OCI-LY1 (cell line): ENCODE measurements around the gene PRPS2.

Source experiments
- H2AFZ ChIP-seq: fragments of 200-600 bp; sonication (generic), shearing (Covaris generic); 2 replicates; pipeline ENCODE4 v1.6.0; 2014; ENCODE audit warnings: antibody characterized with exemption, mild to moderate bottlenecking, low read length
- H3F3A ChIP-seq: fragments of 200-600 bp; sonication (generic), shearing (Covaris generic); 2 replicates; pipeline ENCODE4 v1.6.0; 2014; ENCODE audit warnings: mild to moderate bottlenecking, antibody characterized with exemption, low read length, moderate library complexity; ENCODE audit not compliant: insufficient read depth
- H3K27ac ChIP-seq: fragments of 200-600 bp; sonication (generic); 2 replicates; pipeline ENCODE4 v1.5.1; 2014; ENCODE audit warnings: low read length, mixed run types, mild to moderate bottlenecking, low read depth; ENCODE audit not compliant: poor library complexity, severe bottlenecking
- H3K27me3 ChIP-seq: fragments of 200-600 bp; sonication (generic); 2 replicates; pipeline ENCODE4 v1.6.0; 2014; ENCODE audit warnings: antibody characterized with exemption, mild to moderate bottlenecking, low read length, moderate library complexity; ENCODE audit not compliant: insufficient read depth
- H3K36me3 ChIP-seq: fragments of 200-600 bp; sonication (generic); 2 replicates; pipeline ENCODE4 v1.6.1; 2014; ENCODE audit warnings: mild to moderate bottlenecking, antibody characterized with exemption, low read length, moderate library complexity, mixed read lengths; ENCODE audit not compliant: insufficient read depth
- H3K4me1 ChIP-seq: fragments of 200-600 bp; sonication (generic); 2 replicates; pipeline ENCODE4 v1.5.1; 2014; ENCODE audit warnings: mild to moderate bottlenecking, low read length, moderate library complexity; ENCODE audit not compliant: insufficient read depth, severe bottlenecking
- H3K4me2 ChIP-seq: fragments of 200-600 bp; sonication (generic), shearing (Covaris generic); 2 replicates; pipeline ENCODE4 v1.6.1; 2014; ENCODE audit warnings: low read length
- H3K4me3 ChIP-seq: fragments of 200-600 bp; sonication (generic); 2 replicates; pipeline ENCODE4 v1.5.1; 2014; ENCODE audit warnings: low read length, low read depth, mild to moderate bottlenecking, mixed read lengths; ENCODE audit not compliant: poor library complexity, severe bottlenecking
- H3K79me2 ChIP-seq: fragments of 200-600 bp; shearing (Covaris generic); 2 replicates; pipeline ENCODE4 v1.6.1; 2016; ENCODE audit warnings: mixed run types, low read length, mixed read lengths; ENCODE audit not compliant: insufficient read depth
- H3K9ac ChIP-seq: fragments of 200-600 bp; sonication (generic), shearing (Covaris generic); 2 replicates; pipeline ENCODE4 v1.6.1; 2014; ENCODE audit warnings: mild to moderate bottlenecking, low read length, mixed read lengths
- H3K9me2 ChIP-seq: fragments of 200-600 bp; sonication (generic), shearing (Covaris generic); 2 replicates; pipeline ENCODE4 v1.6.1; 2014; ENCODE audit warnings: low read depth, mild to moderate bottlenecking, low read length, mixed read lengths
- H3K9me3 ChIP-seq: fragments of 200-600 bp; shearing (Covaris generic); 2 replicates; pipeline ENCODE4 v1.6.1; 2014; ENCODE audit warnings: low read length, mixed read lengths
- H4K20me1 ChIP-seq: fragments of 200-600 bp; sonication (generic), shearing (Covaris generic); 2 replicates; pipeline ENCODE4 v1.6.0; 2016; ENCODE audit warnings: mild to moderate bottlenecking, low read length; ENCODE audit not compliant: insufficient read depth
- EZH2 ChIP-seq: fragments of 200-600 bp; sonication (generic), shearing (Covaris generic); IDR thresholded peaks from 2 replicates; pipeline ENCODE4 v1.8.0; 2017; ENCODE audit warnings: borderline replicate concordance, mixed run types, mild to moderate bottlenecking, antibody characterized with exemption, low read length, moderate library complexity, mixed read lengths
- TF ChIP-seq, protein P1 (sequence below): fragments of 200-600 bp; sonication (generic), shearing (Covaris generic); IDR thresholded peaks from 2 replicates; pipeline ENCODE4 v1.5.1; 2017; ENCODE audit warnings: mild to moderate bottlenecking, antibody characterized with exemption, low read length, moderate library complexity, mixed read lengths

Gene PRPS2

GRCh38 chrX:12805333-12805732 is 14.1 kb downstream of the PRPS2 start:
- Histone ChIP-seq H4K20me1 (no peaks in the 10 kb centered on the region), H3K4me2 (no peak overlapping the region), H3K36me3 (peaks cover 72% of the 10 kb centered on the region), H3K27ac (no peak overlapping the region), H3K4me1 (no peaks in the 10 kb centered on the region), H3K27me3 (no peaks in the 10 kb centered on the region), H3K9ac (no peak overlapping the region), H3K4me3 (no peak overlapping the region), H2AFZ (no peak overlapping the region), H3K9me2 (no peaks in the 10 kb centered on the region), H3K9me3 (no peaks in the 10 kb centered on the region), H3F3A (no peaks in the 10 kb centered on the region), H3K79me2 (no peaks in the 10 kb centered on the region)
- no peak for TF ChIP-seq EZH2

- Histone ChIP-seq H2AFZ (no peak overlapping the region), H3K79me2 (no peaks in the 10 kb centered on the region), H3K9me3 (no peaks in the 10 kb centered on the region), H4K20me1 (no peaks in the 10 kb centered on the region), H3K27ac (no peak overlapping the region), H3K9ac (no peak overlapping the region), H3K4me3 (no peak overlapping the region), H3K4me2 (no peak overlapping the region), H3K36me3 (peaks cover 48% of the 10 kb centered on the region), H3K4me1 (peaks cover 4% of the 10 kb centered on the region), H3F3A (no peaks in the 10 kb centered on the region), H3K27me3 (no peaks in the 10 kb centered on the region), H3K9me2 (no peaks in the 10 kb centered on the region)
- TF ChIP-seq, protein P1, sequence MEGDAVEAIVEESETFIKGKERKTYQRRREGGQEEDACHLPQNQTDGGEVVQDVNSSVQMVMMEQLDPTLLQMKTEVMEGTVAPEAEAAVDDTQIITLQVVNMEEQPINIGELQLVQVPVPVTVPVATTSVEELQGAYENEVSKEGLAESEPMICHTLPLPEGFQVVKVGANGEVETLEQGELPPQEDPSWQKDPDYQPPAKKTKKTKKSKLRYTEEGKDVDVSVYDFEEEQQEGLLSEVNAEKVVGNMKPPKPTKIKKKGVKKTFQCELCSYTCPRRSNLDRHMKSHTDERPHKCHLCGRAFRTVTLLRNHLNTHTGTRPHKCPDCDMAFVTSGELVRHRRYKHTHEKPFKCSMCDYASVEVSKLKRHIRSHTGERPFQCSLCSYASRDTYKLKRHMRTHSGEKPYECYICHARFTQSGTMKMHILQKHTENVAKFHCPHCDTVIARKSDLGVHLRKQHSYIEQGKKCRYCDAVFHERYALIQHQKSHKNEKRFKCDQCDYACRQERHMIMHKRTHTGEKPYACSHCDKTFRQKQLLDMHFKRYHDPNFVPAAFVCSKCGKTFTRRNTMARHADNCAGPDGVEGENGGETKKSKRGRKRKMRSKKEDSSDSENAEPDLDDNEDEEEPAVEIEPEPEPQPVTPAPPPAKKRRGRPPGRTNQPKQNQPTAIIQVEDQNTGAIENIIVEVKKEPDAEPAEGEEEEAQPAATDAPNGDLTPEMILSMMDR, result no peak
- TF ChIP-seq EZH2, result no peak
Observed at GRCh38 chrX:12811658-12812057, 20.4 kb downstream of the PRPS2 start.

DNA sequence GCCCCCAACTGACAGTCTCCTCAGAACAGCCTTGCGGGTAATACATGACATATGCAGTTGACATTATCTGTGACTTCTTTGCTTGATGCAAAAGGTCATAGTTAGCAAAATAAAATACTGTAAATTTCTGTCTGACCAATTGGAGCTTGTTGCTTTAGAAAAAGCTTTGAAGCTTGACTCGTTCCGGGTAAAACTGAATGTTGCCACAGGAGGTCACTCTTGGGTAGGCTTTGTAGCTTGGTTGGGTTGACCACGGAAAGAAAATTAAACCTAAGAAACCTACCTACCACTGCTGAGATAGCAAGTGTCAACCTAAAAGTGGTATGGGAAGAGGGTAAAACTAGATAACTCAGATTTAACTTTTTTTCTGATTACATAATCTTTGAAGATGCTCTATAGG is 23.2 kb downstream of the PRPS2 start:
- Histone ChIP-seq H3F3A (no peaks in the 10 kb centered on the region), H3K4me1 (peaks cover 4% of the 10 kb centered on the region), H4K20me1 (no peaks in the 10 kb centered on the region), H2AFZ (no peak overlapping the region), H3K9me3 (no peaks in the 10 kb centered on the region), H3K9me2 (no peaks in the 10 kb centered on the region), H3K79me2 (no peaks in the 10 kb centered on the region), H3K36me3 (peaks cover 46% of the 10 kb centered on the region), H3K4me3 (no peak overlapping the region), H3K4me2 (no peak overlapping the region), H3K9ac (no peak overlapping the region), H3K27me3 (no peaks in the 10 kb centered on the region), H3K27ac (no peak overlapping the region)
- no peak for TF ChIP-seq EZH2
- TF ChIP-seq, protein P1, result peak; percentile 59; the same call in 1 of the 2 replicates

DNA sequence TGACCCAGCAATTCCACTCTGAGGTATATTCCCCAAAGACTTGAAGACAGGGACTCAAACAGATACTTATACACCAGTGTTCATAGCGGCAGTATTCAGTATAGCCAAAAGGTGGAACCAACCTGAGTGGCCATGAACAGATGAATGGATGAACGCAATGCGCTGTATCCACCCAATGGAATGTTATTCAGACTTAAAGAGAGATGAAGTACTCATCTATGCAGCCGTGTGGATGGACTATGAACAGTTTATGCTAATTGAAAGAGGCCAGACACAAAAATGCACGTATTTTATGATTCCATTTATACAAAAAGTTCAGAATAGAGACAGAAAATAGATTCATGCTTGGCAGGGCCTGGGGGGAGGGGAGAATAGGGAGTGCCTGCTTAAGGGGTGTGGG is 26.3 kb downstream of the PRPS2 start:
- Histone ChIP-seq H3F3A (no peaks in the 10 kb centered on the region), H3K36me3 (peaks cover 55% of the 10 kb centered on the region), H2AFZ (no peak overlapping the region), H3K4me2 (no peak overlapping the region), H3K9ac (no peak overlapping the region), H3K4me3 (no peak overlapping the region), H3K9me3 (no peaks in the 10 kb centered on the region), H4K20me1 (no peaks in the 10 kb centered on the region), H3K9me2 (no peaks in the 10 kb centered on the region), H3K79me2 (no peaks in the 10 kb centered on the region), H3K27me3 (no peaks in the 10 kb centered on the region), H3K27ac (no peak overlapping the region), H3K4me1 (peaks cover 4% of the 10 kb centered on the region)
- TF ChIP-seq EZH2, result no peak
- TF ChIP-seq, protein P1, result no peak
